ENCODE measurements around the gene PCGF3. TPM values are rescaled to one million over a fixed set of nuclear protein-coding genes. Genes with fewer than 3 reads are reported as not detected.
"Not testable (repeated sequence)": the region's sequence is repeated elsewhere in the genome, so short reads cannot be mapped to it uniquely, and the experiment has no call there.

PCGF3 gene
- total RNA-seq, 1 donor = 40.6 TPM

- no peak for DNase-seq (ENCODE audit: low read depth)
- H3K4me3 ChIP-seq (ENCODE audit: low read depth, low read length) = no peak overlapping the region
- TF ChIP-seq CTCF (IDR thresholded peaks at IDR 0.05; ENCODE audit: insufficient read depth, low read depth, low read length) = no peak
Measured at GRCh38 chr4:733631-733980, 28.0 kb downstream of the PCGF3 start.

GRCh38 chr4:734075-734474 is 28.4 kb downstream of the PCGF3 start:
- H3K4me3 ChIP-seq (ENCODE audit: low read depth, low read length) = no peak overlapping the region
- no peak for TF ChIP-seq CTCF (IDR thresholded peaks at IDR 0.05; ENCODE audit: insufficient read depth, low read depth, low read length)
- DNase-seq (ENCODE audit: low read depth) = no peak

GRCh38 chr4:734951-735350 is 29.3 kb downstream of the PCGF3 start:
- no peak for DNase-seq (ENCODE audit: low read depth)
- no peak overlapping the region for H3K4me3 ChIP-seq (ENCODE audit: low read depth, low read length)
- no peak for TF ChIP-seq CTCF (IDR thresholded peaks at IDR 0.05; ENCODE audit: insufficient read depth, low read depth, low read length)

GRCh38 chr4:735583-735982 is 30.0 kb downstream of the PCGF3 start:
- no peak overlapping the region for H3K4me3 ChIP-seq (ENCODE audit: low read depth, low read length)
- no peak for DNase-seq (ENCODE audit: low read depth)
- TF ChIP-seq CTCF (IDR thresholded peaks at IDR 0.05; ENCODE audit: insufficient read depth, low read depth, low read length) = no peak

- DNase-seq (ENCODE audit: low read depth); H3K4me3 ChIP-seq (ENCODE audit: low read depth, low read length): not testable (repeated sequence)
Measured at GRCh38 chr4:736561-736960, 30.9 kb downstream of the PCGF3 start.

- no peak for TF ChIP-seq CTCF (IDR thresholded peaks at IDR 0.05; ENCODE audit: insufficient read depth, low read depth, low read length)
Measured at GRCh38 chr4:738781-739280, 33.2 kb downstream of the PCGF3 start.

GRCh38 chr4:739569-739968 is 33.9 kb downstream of the PCGF3 start:
- no peak for DNase-seq (ENCODE audit: low read depth)
- H3K4me3 ChIP-seq (ENCODE audit: low read depth, low read length) = no peak overlapping the region
- TF ChIP-seq CTCF (IDR thresholded peaks at IDR 0.05; ENCODE audit: insufficient read depth, low read depth, low read length) = no peak

More at GRCh38 chr4:738781-739280, 33.2 kb downstream of the PCGF3 start:
- H3K4me3 ChIP-seq (ENCODE audit: low read depth, low read length) = no peak overlapping the region
- no peak for DNase-seq (ENCODE audit: low read depth)

All from fibroblast of villous mesenchyme (primary cell).